ENCODE measurements around the gene THG1L. TPM values are rescaled to one million over a fixed set of nuclear protein-coding genes. Genes with fewer than 3 reads are reported as not detected.

The THG1L gene
- total and polyA plus RNA-seq, 2 of the 4 experiments (the other 2 are of a cell fraction): 15.2 to 20.4 TPM

DNA sequence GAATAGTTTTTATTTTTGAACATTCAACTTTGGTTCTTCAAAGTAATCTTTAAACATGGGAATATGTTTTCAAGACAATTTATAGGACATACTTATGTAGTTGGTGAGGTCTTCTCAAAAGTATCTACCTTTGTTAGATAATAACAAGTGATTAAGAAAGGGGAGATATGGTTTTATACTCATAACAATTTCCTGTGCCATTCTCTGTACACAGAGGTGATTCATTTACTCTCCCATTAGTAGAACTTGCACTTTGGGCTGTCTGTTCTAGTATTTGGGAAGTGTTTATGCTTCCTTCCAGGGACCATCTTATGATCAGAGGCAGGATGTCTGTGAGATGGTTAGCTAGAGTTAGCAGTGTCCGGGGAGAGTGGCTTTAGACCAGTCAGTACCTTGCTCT, 27.5 kb downstream of the THG1L start:
- H3K4ac ChIP-seq (ENCODE audit: low read depth, low read length): no peak overlapping the region
- no peak overlapping the region for H2BK15ac ChIP-seq (ENCODE audit: low read depth, low read length)
- no peak overlapping the region for H3K56ac ChIP-seq (ENCODE audit: extremely low read depth, insufficient read depth, low read length)
- WGBS, 2 experiments (ENCODE audit: extremely low coverage in 2 of 2, insufficient read length in 1 of 2): no CpG with 5 or more reads among the region's 1 CpG
- TF ChIP-seq RAD21 (IDR thresholded peaks at IDR 0.05; ENCODE audit: low read length) (no peak), SMC3 (IDR thresholded peaks at IDR 0.05; ENCODE audit: low read depth, low read length) (no peak), RCOR1 (IDR thresholded peaks at IDR 0.05; ENCODE audit: insufficient replicate concordance, low read length) (no peak), FOS (IDR thresholded peaks at IDR 0.05; ENCODE audit: low read depth, low read length) (no peak)
- no peak overlapping the region for H3K18ac ChIP-seq (ENCODE audit: low read depth, low read length)
- H3K4me1 ChIP-seq (ENCODE audit: control insufficient read depth, insufficient read depth, low read length): no peaks in the 10 kb centered on the region
- no peaks in the 10 kb centered on the region for H3K79me1 ChIP-seq (ENCODE audit: low read depth in 1 of 2, low read length in 2 of 2)
- no peak overlapping the region for H2BK120ac ChIP-seq (ENCODE audit: low read depth, low read length)
- H4K20me1 ChIP-seq (ENCODE audit: insufficient read depth, low read length): no peaks in the 10 kb centered on the region
- no peak overlapping the region for H2AFZ ChIP-seq (replicated peaks; ENCODE audit: low read length, poor library complexity)
- H3K23ac ChIP-seq (ENCODE audit: low read depth, low read length): no peak overlapping the region
- no peak overlapping the region for H2BK20ac ChIP-seq (ENCODE audit: low read depth, low read length)
- no peak overlapping the region for H3K14ac ChIP-seq (replicated peaks; ENCODE audit: low read depth, low read length)
- H4K5ac ChIP-seq (ENCODE audit: low read depth, low read length): no peak overlapping the region
- intact Hi-C loops (cut with micrococcal nuclease) (no loop called here), in situ Hi-C loops (cut with MboI; ENCODE audit: low sequenced_read_pairs) (no loop called here), dilution Hi-C loops (cut with HindIII; ENCODE audit: low sequenced_read_pairs, unreplicated experiment) (no loop called here)
- no peaks in the 10 kb centered on the region for H3K27me3 ChIP-seq (ENCODE audit: control insufficient read depth, insufficient read depth, low read length)
- H3K4me2 ChIP-seq (ENCODE audit: low read depth, low read length): no peak overlapping the region
- peaks cover 7% of the 10 kb centered on the region for H3K36me3 ChIP-seq (ENCODE audit: control insufficient read depth, insufficient read depth, low read length)
- DNase-seq (no peak), ATAC-seq (ENCODE audit: low read depth) (no peak)
- H2AK5ac ChIP-seq (ENCODE audit: low read depth, low read length): no peak overlapping the region
- H4K8ac ChIP-seq (ENCODE audit: low read depth in 2 of 2, low read length in 2 of 2): no peak overlapping the region
- CTCF ChIA-PET: interaction anchor here (0.7 to 1.0 kb wide), 2 partner anchors 10 to 16 kb away, joined by 3 read pairs; no protein-coding TSS in a partner anchor
- POLR2A ChIA-PET (ENCODE audit: unreplicated experiment): no interaction called here
- BruUV-seq (replicated peaks): no TSS peak
- no peaks in the 10 kb centered on the region for H3K9me3 ChIP-seq (ENCODE audit: control insufficient read depth, insufficient read depth, low read length)
- no peak overlapping the region for H3K4me3 ChIP-seq (ENCODE audit: insufficient read depth, low read depth, low read length)
- no peak overlapping the region for H4K91ac ChIP-seq (ENCODE audit: insufficient read depth, low read depth, low read length)
- H3K9ac ChIP-seq (ENCODE audit: low read depth, low read length): no peak overlapping the region
- no peak overlapping the region for H2AK9ac ChIP-seq (replicated peaks; ENCODE audit: low read depth, low read length, poor library complexity)
- no peaks in the 10 kb centered on the region for H3K9me1 ChIP-seq (ENCODE audit: insufficient read depth, low read length)
- no peak overlapping the region for H3K27ac ChIP-seq (ENCODE audit: insufficient read depth, low read length)
- no peak overlapping the region for H2BK5ac ChIP-seq (ENCODE audit: low read depth, low read length, poor library complexity, severe bottlenecking)

All from IMR-90 (cell line).